Measurements from ENCODE around the gene AHCYL1. TPM values are rescaled to one million over a fixed set of nuclear protein-coding genes. Genes with fewer than 3 reads are reported as not detected.

The AHCYL1 gene
- total RNA-seq, 3 donors from 2014 or later (not counting 1 experiment from before 2014, with no cell fraction given) = 23.3 to 30.0 (median 29.1) TPM

DNA sequence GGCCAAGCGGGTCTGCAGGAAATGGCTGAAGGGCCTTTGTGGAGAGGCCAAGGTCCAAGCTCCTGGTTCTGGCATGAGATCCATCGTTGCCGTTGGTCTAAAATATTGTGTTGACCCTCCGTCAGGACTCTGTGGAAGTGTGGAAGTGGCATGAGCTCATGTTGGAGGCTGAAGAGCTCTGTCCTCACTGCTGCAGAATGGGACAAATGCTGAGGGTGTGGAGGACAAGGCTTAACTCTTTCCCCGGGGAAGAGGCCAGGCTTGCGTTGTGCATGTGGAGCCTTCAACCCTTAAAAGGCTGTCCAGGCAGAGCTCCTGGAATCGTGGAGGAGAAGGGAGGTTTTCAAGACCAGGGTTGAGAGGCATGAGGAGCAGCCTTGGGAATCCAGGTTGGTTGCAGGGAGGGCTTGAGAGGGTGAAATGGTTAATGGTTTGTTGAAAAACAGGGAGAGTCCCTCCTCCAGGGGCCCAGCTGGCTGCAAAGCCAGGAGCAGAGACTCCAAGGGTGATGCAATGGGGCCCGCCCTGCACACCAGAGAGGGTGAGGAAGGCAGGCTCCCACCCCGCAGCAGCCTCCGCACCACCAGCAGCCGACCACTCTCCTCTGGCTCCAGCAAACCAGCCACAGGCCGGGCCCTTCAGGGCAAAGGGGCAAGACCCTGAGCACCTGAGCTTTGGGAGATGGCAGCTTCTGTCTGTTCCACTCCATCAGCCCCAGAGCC lies 6.7 kb upstream of the AHCYL1 start:
- intact Hi-C loops (cut with micrococcal nuclease) = no loop called here
- Histone ChIP-seq H3K27me3 (ENCODE audit: control insufficient read depth, insufficient read depth, low read length) (peaks cover 11% of the 10 kb centered on the region), H3K4me3 (ENCODE audit: low read length) (no peak overlapping the region), H3K9me3 (ENCODE audit: control insufficient read depth, insufficient read depth, low read length) (no peaks in the 10 kb centered on the region), H3K36me3 (ENCODE audit: control insufficient read depth, insufficient read depth, low read length) (no peaks in the 10 kb centered on the region), H3K4me1 (ENCODE audit: control insufficient read depth, insufficient read depth, low read length) (no peaks in the 10 kb centered on the region), H3K27ac (ENCODE audit: low read length) (no peak overlapping the region)
- no peak overlapping the region for H3K4me3 Mint-ChIP-seq
- ATAC-seq (no peak), DNase-seq (no peak)
- no peaks in the 10 kb centered on the region for H3K4me1 Mint-ChIP-seq
- peaks cover 28 to 40% of the 10 kb centered on the region in 2 donors for H3K27me3 Mint-ChIP-seq (ENCODE audit: low read depth in 2 of 2)
- H3K36me3 Mint-ChIP-seq = no peaks in the 10 kb centered on the region
- TF ChIP-seq, protein P1, sequence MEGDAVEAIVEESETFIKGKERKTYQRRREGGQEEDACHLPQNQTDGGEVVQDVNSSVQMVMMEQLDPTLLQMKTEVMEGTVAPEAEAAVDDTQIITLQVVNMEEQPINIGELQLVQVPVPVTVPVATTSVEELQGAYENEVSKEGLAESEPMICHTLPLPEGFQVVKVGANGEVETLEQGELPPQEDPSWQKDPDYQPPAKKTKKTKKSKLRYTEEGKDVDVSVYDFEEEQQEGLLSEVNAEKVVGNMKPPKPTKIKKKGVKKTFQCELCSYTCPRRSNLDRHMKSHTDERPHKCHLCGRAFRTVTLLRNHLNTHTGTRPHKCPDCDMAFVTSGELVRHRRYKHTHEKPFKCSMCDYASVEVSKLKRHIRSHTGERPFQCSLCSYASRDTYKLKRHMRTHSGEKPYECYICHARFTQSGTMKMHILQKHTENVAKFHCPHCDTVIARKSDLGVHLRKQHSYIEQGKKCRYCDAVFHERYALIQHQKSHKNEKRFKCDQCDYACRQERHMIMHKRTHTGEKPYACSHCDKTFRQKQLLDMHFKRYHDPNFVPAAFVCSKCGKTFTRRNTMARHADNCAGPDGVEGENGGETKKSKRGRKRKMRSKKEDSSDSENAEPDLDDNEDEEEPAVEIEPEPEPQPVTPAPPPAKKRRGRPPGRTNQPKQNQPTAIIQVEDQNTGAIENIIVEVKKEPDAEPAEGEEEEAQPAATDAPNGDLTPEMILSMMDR (IDR thresholded peaks at IDR 0.05) = no peak
- no peaks in the 10 kb centered on the region for H3K9me3 Mint-ChIP-seq
- H3K27ac Mint-ChIP-seq = no peak overlapping the region
- WGBS (ENCODE audit: insufficient coverage) = 92% methylated on average over 12 of the region's 12 CpGs

DNA sequence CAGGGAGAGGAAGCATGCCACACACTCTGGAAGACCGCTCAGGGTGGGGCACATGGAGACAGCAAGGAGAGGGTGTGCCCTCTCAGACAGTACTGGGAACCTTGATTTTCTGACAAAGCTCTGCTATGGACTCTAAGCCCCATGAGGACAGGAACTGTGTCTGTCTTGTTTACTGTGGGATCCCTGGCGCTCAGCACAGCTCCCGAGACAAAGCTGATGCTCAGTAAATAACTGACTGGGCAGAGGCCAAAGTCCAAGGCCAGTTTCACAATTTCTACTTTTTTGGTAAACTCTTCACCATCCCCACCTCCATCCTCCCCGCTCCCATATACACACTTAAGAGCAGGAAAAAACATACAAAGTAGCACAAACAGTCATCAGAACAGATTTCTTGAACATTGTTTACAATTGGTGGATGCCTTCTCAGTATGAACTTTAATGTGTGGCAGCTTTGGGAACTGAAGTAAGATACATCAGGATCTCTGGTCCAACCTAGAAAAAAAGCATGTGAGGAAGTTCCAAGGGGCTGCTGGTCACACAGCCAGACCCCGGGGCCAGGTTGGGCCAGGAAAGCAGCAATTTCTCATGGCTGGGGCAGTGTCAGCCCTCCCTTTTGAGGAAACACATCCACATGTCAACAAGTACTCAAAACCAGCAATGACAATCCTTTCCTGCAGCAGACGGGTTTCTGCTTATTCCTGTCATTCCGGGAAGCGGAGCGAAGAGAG lies 5.6 kb upstream of the AHCYL1 start:
- ATAC-seq = no peak
- H3K4me1 Mint-ChIP-seq = no peaks in the 10 kb centered on the region

DNA sequence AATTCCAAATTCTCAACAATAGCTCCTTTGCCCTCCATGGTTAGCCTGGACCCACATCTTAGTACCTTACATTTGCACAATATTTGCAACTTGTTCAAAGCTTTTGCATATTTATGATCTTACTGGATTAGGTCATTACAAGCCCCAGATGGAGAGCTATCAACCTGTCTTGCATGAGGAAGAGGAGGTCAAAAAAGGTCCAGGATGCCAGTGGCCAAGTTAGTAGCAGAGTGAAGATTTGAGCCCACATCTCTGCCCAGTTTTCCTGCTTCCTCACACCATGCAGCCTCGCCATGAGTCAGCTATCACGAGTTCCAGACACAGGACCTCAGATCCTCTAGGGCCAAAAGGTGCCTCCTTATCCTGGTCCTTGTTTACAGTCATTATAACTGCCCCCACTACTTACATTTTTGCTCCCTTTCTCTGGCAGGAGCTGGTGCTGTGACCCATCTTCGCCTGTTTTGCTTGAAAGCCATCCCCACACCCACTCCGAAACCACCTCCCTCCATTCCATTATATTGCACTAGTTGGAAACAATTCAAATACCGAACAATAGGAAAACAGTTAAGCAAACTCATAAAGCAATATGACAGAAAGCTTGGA lies 5.0 kb upstream of the AHCYL1 start:
- DNase-seq = no peak
- H3K27ac ChIP-seq (ENCODE audit: low read length) = no peak overlapping the region
- no peaks in the 10 kb centered on the region for H3K9me3 ChIP-seq (ENCODE audit: control insufficient read depth, insufficient read depth, low read length)
- WGBS (ENCODE audit: insufficient coverage) = 70% methylated on average over 5 of the region's 5 CpGs
- TF ChIP-seq, protein P1 (IDR thresholded peaks at IDR 0.05) = no peak
- intact Hi-C loops (cut with micrococcal nuclease) = no loop called here
- Mint-ChIP-seq H3K4me1 (peaks cover 0 to 3% of the 10 kb centered on the region in 2 donors), H3K27me3 (ENCODE audit: low read depth in 2 of 2) (peaks cover 23 to 27% of the 10 kb centered on the region in 2 donors), H3K36me3 (no peaks in the 10 kb centered on the region), H3K4me3 (no peak overlapping the region), H3K9me3 (no peaks in the 10 kb centered on the region), H3K27ac (no peak overlapping the region)
- peaks cover 11% of the 10 kb centered on the region for H3K27me3 ChIP-seq (ENCODE audit: control insufficient read depth, insufficient read depth, low read length)
- no peaks in the 10 kb centered on the region for H3K36me3 ChIP-seq (ENCODE audit: control insufficient read depth, insufficient read depth, low read length)
- H3K4me3 ChIP-seq (ENCODE audit: low read length) = no peak overlapping the region
- peaks cover 7% of the 10 kb centered on the region for H3K4me1 ChIP-seq (ENCODE audit: control insufficient read depth, insufficient read depth, low read length)
- no peak for ATAC-seq

More for the DNA sequence above, 5.6 kb upstream of the AHCYL1 start:
- Histone ChIP-seq H3K4me3 (ENCODE audit: low read length) (no peak overlapping the region), H3K27me3 (ENCODE audit: control insufficient read depth, insufficient read depth, low read length) (peaks cover 11% of the 10 kb centered on the region), H3K27ac (ENCODE audit: low read length) (no peak overlapping the region), H3K36me3 (ENCODE audit: control insufficient read depth, insufficient read depth, low read length) (no peaks in the 10 kb centered on the region), H3K9me3 (ENCODE audit: control insufficient read depth, insufficient read depth, low read length) (no peaks in the 10 kb centered on the region), H3K4me1 (ENCODE audit: control insufficient read depth, insufficient read depth, low read length) (peaks cover 2% of the 10 kb centered on the region)
- H3K36me3 Mint-ChIP-seq = no peaks in the 10 kb centered on the region
- TF ChIP-seq, protein P1 (IDR thresholded peaks at IDR 0.05) = no peak
- WGBS (ENCODE audit: insufficient coverage) = 79% methylated on average over 9 of the region's 9 CpGs
- no peak overlapping the region for H3K4me3 Mint-ChIP-seq
- no peak for DNase-seq
- H3K27ac Mint-ChIP-seq = no peak overlapping the region
- H3K27me3 Mint-ChIP-seq (ENCODE audit: low read depth in 2 of 2) = peaks cover 23 to 33% of the 10 kb centered on the region in 2 donors
- no peaks in the 10 kb centered on the region for H3K9me3 Mint-ChIP-seq
- intact Hi-C loops (cut with micrococcal nuclease) = no loop called here
